ENCODE results near the gene FUT3. TPM values are rescaled to one million over a fixed set of nuclear protein-coding genes. Genes with fewer than 3 reads are reported as not detected.

FUT3 gene
- total and polyA plus RNA-seq, 2 of the 4 experiments (the other 2 are of a cell fraction) = not detected

- TF ChIP-seq RAD21 (IDR thresholded peaks at IDR 0.05; ENCODE audit: low read length) (peak; percentile 96), NFE2L2 (IDR thresholded peaks at IDR 0.05; ENCODE audit: low read depth, low read length) (no peak), CEBPB (IDR thresholded peaks at IDR 0.05; ENCODE audit: low read depth, low read length) (no peak)
These were observed 47.3 kb downstream of the FUT3 start (continued) for GRCh38 chr19:5803752-5804515.

GRCh38 chr19:5803441-5803751 is 47.9 kb downstream of the FUT3 start:
- H3K36me3 ChIP-seq (ENCODE audit: control insufficient read depth, insufficient read depth, low read length) = no peaks in the 10 kb centered on the region
- ChIA-PET POLR2A (ENCODE audit: unreplicated experiment) (interaction anchor here (1.5 kb wide), 1 partner anchor 25 kb away, joined by 3 read pairs; no protein-coding TSS in a partner anchor), CTCF (interaction anchor here (0.6 to 1.9 kb wide), 23 partner anchors 8 to 323 kb away, joined by 3 to 37 read pairs (median 5); partner anchors contain the start of genes DUS3L, NDUFA11 and VMAC)
- ATAC-seq (ENCODE audit: low read depth) (no peak), DNase-seq (no peak)
- no peaks in the 10 kb centered on the region for H4K20me1 ChIP-seq (ENCODE audit: insufficient read depth, low read length)
- H3K56ac ChIP-seq (ENCODE audit: extremely low read depth, insufficient read depth, low read length) = no peak overlapping the region
- H3K9ac ChIP-seq (ENCODE audit: low read depth, low read length) = peak overlapping the region; percentile 3; the same call in 1 of the 2 replicates
- H3K79me1 ChIP-seq (ENCODE audit: low read depth in 1 of 2, low read length in 2 of 2) = no peaks in the 10 kb centered on the region
- H3K14ac ChIP-seq (replicated peaks; ENCODE audit: low read depth, low read length) = no peak overlapping the region
- H3K4me3 ChIP-seq (ENCODE audit: insufficient read depth, low read depth, low read length) = peak overlapping the region; percentile 10; the same call in 1 of the 2 replicates
- in situ Hi-C loops (cut with MboI; ENCODE audit: low sequenced_read_pairs) = loop anchor here (5.0 to 10.0 kb wide), 2 partner anchors 89 to 221 kb away; no protein-coding TSS in a partner anchor
- H2AK9ac ChIP-seq (replicated peaks; ENCODE audit: low read depth, low read length, poor library complexity) = peak overlapping the region; percentile 31
- no peak overlapping the region for H3K18ac ChIP-seq (ENCODE audit: low read depth, low read length)
- no CpG with 5 or more reads among the region's 8 CpGs for WGBS, 2 experiments (ENCODE audit: extremely low coverage in 2 of 2, insufficient read length in 1 of 2)
- 0 out of 3 replicates have a peak overlapping the region, but pooled peaks have one; percentile 64 for H2BK15ac ChIP-seq (ENCODE audit: low read depth, low read length)
- peak overlapping the region; percentile 94 for H2AFZ ChIP-seq (replicated peaks; ENCODE audit: low read length, poor library complexity)
- H4K5ac ChIP-seq (ENCODE audit: low read depth, low read length) = no peak overlapping the region
- no peaks in the 10 kb centered on the region for H3K9me1 ChIP-seq (ENCODE audit: insufficient read depth, low read length)
- H4K8ac ChIP-seq (ENCODE audit: low read depth in 2 of 2, low read length in 2 of 2) = peak overlapping the region; percentile 31 to 88; a peak in 2 of 4 replicates
- dilution Hi-C loops (cut with HindIII; ENCODE audit: low sequenced_read_pairs, unreplicated experiment) = no loop called here
- no peak for TF ChIP-seq RCOR1 (IDR thresholded peaks at IDR 0.05; ENCODE audit: insufficient replicate concordance, low read length)
- no peak for TF ChIP-seq CTCF (conservative IDR thresholded peaks at IDR 0.05; ENCODE audit: low read depth, low read length)
- peak; percentile 3; the same call in 1 of the 2 replicates for TF ChIP-seq USF2 (IDR thresholded peaks at IDR 0.05; ENCODE audit: low read depth, low read length)
- TF ChIP-seq MAZ (IDR thresholded peaks at IDR 0.05; ENCODE audit: borderline replicate concordance, low read depth, low read length) = no peak
- peak; percentile 77 for TF ChIP-seq BHLHE40 (IDR thresholded peaks at IDR 0.05; ENCODE audit: low read depth, low read length)
- no peak for TF ChIP-seq ELK1 (IDR thresholded peaks at IDR 0.05; ENCODE audit: borderline replicate concordance, low read depth, low read length)
- no peak for TF ChIP-seq CHD1 (IDR thresholded peaks at IDR 0.05; ENCODE audit: low read depth, low read length)
- H3K4me1 ChIP-seq (ENCODE audit: control insufficient read depth, insufficient read depth, low read length) = peaks cover 3% of the 10 kb centered on the region; the same call in 1 of the 2 replicates
- no peak overlapping the region for H2BK120ac ChIP-seq (ENCODE audit: low read depth, low read length)
- H3K4ac ChIP-seq (ENCODE audit: low read depth, low read length) = peak overlapping the region; percentile 24
- BruUV-seq (replicated peaks) = no TSS peak
- no peak overlapping the region for H2BK5ac ChIP-seq (ENCODE audit: low read depth, low read length, poor library complexity, severe bottlenecking)
- H4K91ac ChIP-seq (ENCODE audit: insufficient read depth, low read depth, low read length) = peak overlapping the region; percentile 38; the same call in 1 of the 2 replicates
- intact Hi-C loops (cut with micrococcal nuclease) = loop anchor here (5.0 to 10.0 kb wide), 2 partner anchors 161 to 219 kb away; no protein-coding TSS in a partner anchor
- H3K9me3 ChIP-seq (ENCODE audit: control insufficient read depth, insufficient read depth, low read length) = no peaks in the 10 kb centered on the region
- H2AK5ac ChIP-seq (ENCODE audit: low read depth, low read length) = peak overlapping the region; percentile 43
- H3K4me2 ChIP-seq (ENCODE audit: low read depth, low read length) = peak overlapping the region; percentile 60
- H3K27me3 ChIP-seq (ENCODE audit: control insufficient read depth, insufficient read depth, low read length) = peaks cover 34% of the 10 kb centered on the region
- H2BK20ac ChIP-seq (ENCODE audit: low read depth, low read length) = no peak overlapping the region
- peak overlapping the region; percentile 3; the same call in 1 of the 2 replicates for H3K23ac ChIP-seq (ENCODE audit: low read depth, low read length)
- H3K27ac ChIP-seq (ENCODE audit: insufficient read depth, low read length) = no peak overlapping the region; the same call in 1 of the 2 replicates
